GM23248 (cell line): ENCODE measurements around the gene TRERF1.

Experiments
- EZH2 ChIP-seq: fragments of 200-600 bp; sonication (generic); IDR thresholded peaks from 2 replicates; pipeline ENCODE4 v1.6.1; 2018; ENCODE audit warnings: antibody characterized with exemption, mild to moderate bottlenecking; ENCODE audit not compliant: insufficient read depth, poor library complexity, severe bottlenecking
- EZH2phosphoT487 ChIP-seq: fragments of 200-600 bp; sonication (generic); IDR thresholded peaks from 2 replicates; pipeline ENCODE4 v1.6.1; 2018; ENCODE audit warnings: antibody characterized with exemption, moderate library complexity, mild to moderate bottlenecking, low read depth; ENCODE audit not compliant: insufficient read depth

- TF ChIP-seq EZH2 = no peak
- no peak for TF ChIP-seq EZH2phosphoT487
Observed at GRCh38 chr6:42359021-42359420, 92.7 kb downstream of the TRERF1 start.
